Gastrocnemius medialis (tissue), 4 donors: Measurements from ENCODE around the gene P2RX1.

Experiments used
- POLR2A ChIP-seq, 2 donors: fragments of 450-650 bp; IDR thresholded peaks; one replicate each; pipeline ENCODE4 v1.6.1; 2017; ENCODE audit warnings: antibody characterized with exemption in 2 of 2, mild to moderate bottlenecking in 2 of 2, moderate library complexity in 2 of 2
- TF ChIP-seq, protein P1 (sequence below), 5 experiments: fragments of 450-650 bp in 3 of 5; fragments of 200-600 bp in 2 of 5; sonication (generic) in 2 of 5; IDR thresholded peaks in 4 of 5; conservative IDR thresholded peaks in 1 of 5; 1 replicate in 4 of 5; 2 replicates in 1 of 5; pipeline ENCODE4 v1.5.1; 2016 to 2019; ENCODE audit warnings: antibody characterized with exemption in 5 of 5, mild to moderate bottlenecking in 3 of 5, moderate library complexity in 3 of 5

DNA sequence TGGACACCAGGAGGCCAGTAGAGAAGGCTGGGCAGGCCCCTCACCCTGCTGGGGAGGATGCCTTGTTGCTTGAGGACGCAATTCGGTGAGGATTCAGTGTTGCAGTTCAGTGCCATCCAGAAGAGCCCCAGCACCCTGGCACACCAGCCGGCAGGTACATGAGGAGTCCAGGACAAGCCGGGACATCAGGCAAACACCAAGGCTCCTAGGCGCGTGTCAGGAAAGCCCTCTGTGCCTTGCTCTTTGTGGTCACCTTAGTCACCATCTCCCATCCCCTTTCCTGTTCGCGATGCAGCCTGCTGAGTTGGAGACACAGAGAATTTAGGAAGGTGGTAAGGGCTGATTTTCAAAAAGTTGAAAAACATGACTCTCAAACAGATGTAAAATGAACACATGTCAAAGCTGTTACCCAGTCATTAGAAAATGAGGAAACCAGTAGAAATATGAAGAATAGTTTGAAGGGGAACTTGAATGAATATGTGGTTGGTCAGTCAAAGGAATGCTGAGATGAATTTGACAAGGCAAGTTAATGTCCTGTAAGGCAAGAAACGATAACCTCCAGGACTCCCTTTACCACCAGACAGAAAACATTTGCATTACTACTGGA lies 67.9 kb downstream of the P2RX1 start:
- TF ChIP-seq, protein P1, sequence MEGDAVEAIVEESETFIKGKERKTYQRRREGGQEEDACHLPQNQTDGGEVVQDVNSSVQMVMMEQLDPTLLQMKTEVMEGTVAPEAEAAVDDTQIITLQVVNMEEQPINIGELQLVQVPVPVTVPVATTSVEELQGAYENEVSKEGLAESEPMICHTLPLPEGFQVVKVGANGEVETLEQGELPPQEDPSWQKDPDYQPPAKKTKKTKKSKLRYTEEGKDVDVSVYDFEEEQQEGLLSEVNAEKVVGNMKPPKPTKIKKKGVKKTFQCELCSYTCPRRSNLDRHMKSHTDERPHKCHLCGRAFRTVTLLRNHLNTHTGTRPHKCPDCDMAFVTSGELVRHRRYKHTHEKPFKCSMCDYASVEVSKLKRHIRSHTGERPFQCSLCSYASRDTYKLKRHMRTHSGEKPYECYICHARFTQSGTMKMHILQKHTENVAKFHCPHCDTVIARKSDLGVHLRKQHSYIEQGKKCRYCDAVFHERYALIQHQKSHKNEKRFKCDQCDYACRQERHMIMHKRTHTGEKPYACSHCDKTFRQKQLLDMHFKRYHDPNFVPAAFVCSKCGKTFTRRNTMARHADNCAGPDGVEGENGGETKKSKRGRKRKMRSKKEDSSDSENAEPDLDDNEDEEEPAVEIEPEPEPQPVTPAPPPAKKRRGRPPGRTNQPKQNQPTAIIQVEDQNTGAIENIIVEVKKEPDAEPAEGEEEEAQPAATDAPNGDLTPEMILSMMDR (IDR thresholded peaks at IDR 0.05 in 4 of 5, conservative IDR thresholded peaks at IDR 0.05 in 1 of 5) = no peak
- TF ChIP-seq POLR2A (IDR thresholded peaks at IDR 0.05) = no peak
